Muscle layer of duodenum (tissue), 2 donors: Measurements from ENCODE around the gene CDC42BPG.
"Not testable (repeated sequence)": the region's sequence is repeated elsewhere in the genome, so short reads cannot be mapped to it uniquely, and the experiment has no call there.

Experiments used
- H3K27ac ChIP-seq: one replicate; pipeline ENCODE4 v1.7.0; 2013; ENCODE audit warnings: mild to moderate bottlenecking, low read length
- H3K27me3 ChIP-seq: one replicate; pipeline ENCODE4 v1.7.0; 2013; ENCODE audit warnings: low read depth, mild to moderate bottlenecking, control low read depth, low read length
- H3K36me3 ChIP-seq, 2 donors: one replicate each; pipeline ENCODE4 v1.7.0; 2013; ENCODE audit warnings: low read length in 2 of 2, control low read depth in 1 of 2, mild to moderate bottlenecking in 1 of 2; ENCODE audit not compliant: insufficient read depth in 2 of 2, control insufficient read depth in 1 of 2
- H3K4me1 ChIP-seq, 2 donors: one replicate each; pipeline ENCODE4 v1.7.0; 2013; ENCODE audit warnings: low read length in 2 of 2, mild to moderate bottlenecking in 2 of 2, control low read depth in 1 of 2, moderate library complexity in 1 of 2; ENCODE audit not compliant: insufficient read depth in 2 of 2, control insufficient read depth in 1 of 2
- H3K4me3 ChIP-seq, 2 donors: one replicate each; pipeline ENCODE4 v1.7.0; 2013; ENCODE audit warnings: low read length in 2 of 2, low read depth in 1 of 2, mild to moderate bottlenecking in 1 of 2
- H3K9me3 ChIP-seq, 2 donors: one replicate each; pipeline ENCODE4 v1.7.0; 2013; ENCODE audit warnings: low read length in 2 of 2, control low read depth in 1 of 2, mild to moderate bottlenecking in 1 of 2; ENCODE audit not compliant: control insufficient read depth in 1 of 2
- donor health status: healthy.

Gene CDC42BPG

GRCh38 chr11:64852804-64853509 is 8.5 kb upstream of the CDC42BPG start:
- Histone ChIP-seq H3K27me3 (no peaks in the 10 kb centered on the region), H3K9me3 (no peaks in the 10 kb centered on the region), H3K4me1 (peaks cover 28 to 54% of the 10 kb centered on the region in 2 donors), H3K4me3 (no peak overlapping the region), H3K36me3 (peaks cover 0 to 27% of the 10 kb centered on the region in 2 donors), H3K27ac (peak overlapping the region; percentile 58)

DNA sequence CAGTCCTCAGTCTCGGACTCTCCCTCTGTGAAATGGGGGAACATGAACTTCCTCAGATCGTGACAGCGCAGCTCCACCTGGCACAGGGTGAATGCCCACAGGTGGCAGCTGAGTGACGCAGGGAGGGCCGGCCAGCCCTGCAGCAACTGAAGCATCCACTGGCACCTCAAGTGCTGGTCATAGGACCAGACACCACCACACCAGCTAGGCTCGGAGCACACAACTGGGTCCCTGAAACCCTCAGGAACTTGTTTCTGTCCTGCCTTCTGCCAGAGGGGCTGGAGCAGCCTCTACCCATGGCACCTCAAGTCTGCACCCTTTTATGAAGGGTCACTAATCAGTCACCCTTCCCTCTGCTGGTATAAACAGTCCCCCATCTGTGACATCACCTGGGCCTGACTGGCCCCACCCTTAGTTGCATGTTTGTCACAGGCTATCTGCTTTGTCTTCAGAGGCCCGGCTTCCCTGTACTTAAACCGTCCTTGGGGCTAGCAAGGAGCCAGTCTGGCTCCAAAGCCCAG is 7.4 kb upstream of the CDC42BPG start:
- Histone ChIP-seq H3K27ac (peak overlapping the region; percentile 34), H3K4me3 (no peak overlapping the region), H3K9me3 (no peaks in the 10 kb centered on the region), H3K36me3 (peaks cover 0 to 23% of the 10 kb centered on the region in 2 donors), H3K4me1 (peaks cover 31 to 53% of the 10 kb centered on the region in 2 donors), H3K27me3 (no peaks in the 10 kb centered on the region)

DNA sequence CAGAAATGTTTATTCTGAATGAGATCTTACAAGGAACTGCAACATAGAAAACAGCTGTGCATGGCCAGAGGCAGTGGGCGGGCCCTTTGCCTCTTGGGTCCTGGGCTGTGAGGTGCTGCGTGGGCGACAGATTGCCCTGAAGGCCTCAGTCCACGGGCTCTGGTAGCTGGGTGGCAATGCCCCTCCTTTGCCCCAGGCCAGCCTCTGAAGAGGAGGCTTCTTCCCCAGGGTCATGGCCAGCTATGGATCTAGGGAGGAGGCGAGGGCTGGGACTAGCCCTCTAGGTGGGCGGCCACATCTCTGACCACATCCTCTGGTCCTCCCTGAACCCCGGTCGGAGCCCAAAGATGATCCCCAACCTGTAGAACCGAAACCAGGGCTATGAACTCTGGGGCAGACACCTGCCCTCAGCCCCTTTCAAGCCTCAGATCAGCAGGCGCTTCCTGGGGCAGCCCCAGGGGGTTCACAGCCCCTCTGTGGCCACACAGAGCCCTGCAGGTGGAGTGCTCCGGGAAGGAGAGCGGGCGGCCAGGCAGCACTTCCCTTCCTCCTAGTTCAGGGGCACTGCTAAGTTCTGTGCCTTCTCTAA is 6.6 kb upstream of the CDC42BPG start:
- peaks cover 0 to 23% of the 10 kb centered on the region in 2 donors for H3K36me3 ChIP-seq
- peaks cover 26 to 44% of the 10 kb centered on the region in 2 donors for H3K4me1 ChIP-seq
- no peaks in the 10 kb centered on the region for H3K27me3 ChIP-seq
- H3K9me3 ChIP-seq = no peaks in the 10 kb centered on the region
- H3K4me3 ChIP-seq = no peak overlapping the region
- H3K27ac ChIP-seq = peak overlapping the region; percentile 34

DNA sequence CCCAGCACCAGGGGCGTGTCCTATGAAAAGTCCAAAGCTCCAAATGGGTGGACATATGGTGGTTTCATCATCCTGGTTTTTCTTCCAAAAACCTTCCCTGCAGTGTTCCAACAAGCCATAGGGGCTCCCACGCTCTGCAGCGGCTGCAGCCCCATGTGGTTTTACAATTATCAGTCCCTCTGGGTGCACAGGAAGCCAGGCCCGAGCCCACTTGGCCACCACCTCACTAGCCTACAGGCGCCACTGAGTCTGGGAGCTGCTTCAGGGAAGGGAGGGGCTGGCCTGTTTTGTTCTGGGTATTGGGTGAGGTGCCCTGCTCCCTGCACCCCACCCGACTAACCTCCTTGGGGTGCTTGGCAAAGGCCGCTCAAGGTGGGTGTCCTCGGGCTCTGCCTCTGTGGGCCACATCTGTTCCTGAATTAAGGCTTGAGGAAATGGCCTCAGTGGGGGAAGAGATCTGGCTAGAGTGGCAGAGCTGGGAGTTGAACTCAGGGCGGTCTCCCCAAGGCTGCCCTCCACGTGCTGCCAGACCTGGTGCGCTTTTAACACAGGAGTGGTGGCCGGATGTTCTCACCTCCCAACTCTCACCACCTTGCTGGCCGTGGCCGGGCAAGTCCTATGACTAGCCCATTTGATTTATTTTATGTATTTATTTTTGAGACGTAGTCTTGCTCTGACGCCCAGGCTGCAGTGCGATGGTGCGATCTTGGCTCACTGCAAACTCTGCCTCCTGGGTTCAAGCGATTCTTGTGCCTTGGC is 5.3 kb upstream of the CDC42BPG start:
- no peak overlapping the region for H3K4me3 ChIP-seq
- H3K9me3 ChIP-seq = no peaks in the 10 kb centered on the region
- no peaks in the 10 kb centered on the region for H3K27me3 ChIP-seq
- H3K36me3 ChIP-seq = peaks cover 0 to 21% of the 10 kb centered on the region in 2 donors
- peaks cover 13 to 33% of the 10 kb centered on the region in 2 donors for H3K4me1 ChIP-seq
- H3K27ac ChIP-seq = no peak overlapping the region

GRCh38 chr11:64848826-64849597 is 4.6 kb upstream of the CDC42BPG start:
- peaks cover 12 to 32% of the 10 kb centered on the region in 2 donors for H3K4me1 ChIP-seq
- peak overlapping the region; percentile 23 for H3K27ac ChIP-seq

GRCh38 chr11:64848214-64848825 is 3.9 kb upstream of the CDC42BPG start:
- no peaks in the 10 kb centered on the region for H3K9me3 ChIP-seq
- H3K4me3 ChIP-seq = no peak overlapping the region
- H3K4me1 ChIP-seq = peaks cover 11 to 27% of the 10 kb centered on the region in 2 donors
- H3K27ac ChIP-seq = peak overlapping the region; percentile 23
- no peaks in the 10 kb centered on the region for H3K27me3 ChIP-seq
- peaks cover 0 to 6% of the 10 kb centered on the region in 2 donors for H3K36me3 ChIP-seq

More at GRCh38 chr11:64848826-64849597, 4.6 kb upstream of the CDC42BPG start:
- H3K9me3 ChIP-seq = no peaks in the 10 kb centered on the region
- H3K4me3 ChIP-seq = no peak overlapping the region
- H3K27me3 ChIP-seq = no peaks in the 10 kb centered on the region
- peaks cover 0 to 13% of the 10 kb centered on the region in 2 donors for H3K36me3 ChIP-seq

DNA sequence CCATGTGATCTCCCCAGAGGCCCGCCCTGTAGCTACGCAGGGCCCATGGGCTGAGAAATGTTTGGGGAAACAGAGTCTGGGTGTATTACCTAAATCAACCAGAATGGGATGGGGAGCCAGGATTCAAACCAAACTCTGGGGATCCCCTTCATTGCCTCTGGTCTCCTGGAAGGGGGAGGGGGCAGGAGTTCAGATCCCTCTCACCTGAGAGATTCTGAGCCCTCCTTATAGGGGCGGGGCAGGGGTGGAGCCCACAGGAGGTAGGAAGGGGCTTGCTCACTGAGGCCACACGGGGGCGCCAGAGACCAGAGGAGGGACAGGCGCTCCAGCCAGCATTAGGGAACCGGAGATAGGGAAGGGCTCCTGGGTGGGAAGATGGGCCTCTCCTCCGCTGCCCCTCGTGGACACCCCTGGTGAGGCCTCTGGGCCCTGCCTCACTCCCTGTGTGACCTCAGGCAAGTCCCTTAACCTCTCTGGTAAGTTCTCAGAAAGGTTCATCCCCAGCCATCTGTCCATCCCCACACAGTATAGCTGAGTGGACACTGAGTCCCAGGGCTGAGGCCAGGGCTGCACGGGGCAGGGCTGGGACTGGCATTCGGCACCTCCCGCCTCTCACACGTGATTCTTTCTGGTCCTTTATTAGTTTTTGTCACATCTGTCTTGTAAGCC is 2.7 kb upstream of the CDC42BPG start:
- Histone ChIP-seq H3K4me1 (peaks cover 10 to 27% of the 10 kb centered on the region in 2 donors), H3K9me3 (no peaks in the 10 kb centered on the region), H3K27me3 (no peaks in the 10 kb centered on the region), H3K27ac (no peak overlapping the region), H3K36me3 (no peaks in the 10 kb centered on the region), H3K4me3 (no peak overlapping the region)

- H3K27ac ChIP-seq, H3K4me3 ChIP-seq, H3K36me3 ChIP-seq, H3K9me3 ChIP-seq, H3K27me3 ChIP-seq: not testable (repeated sequence)
- peaks cover 10 to 24% of the 10 kb centered on the region in 2 donors for H3K4me1 ChIP-seq
Observed at GRCh38 chr11:64845776-64846129, 1.3 kb upstream of the CDC42BPG start.

- peaks cover 10 to 24% of the 10 kb centered on the region in 2 donors for H3K4me1 ChIP-seq
- H3K27ac ChIP-seq = no peak overlapping the region
- no peaks in the 10 kb centered on the region for H3K36me3 ChIP-seq
- H3K4me3 ChIP-seq = no peak overlapping the region
- H3K27me3 ChIP-seq = no peaks in the 10 kb centered on the region
- no peaks in the 10 kb centered on the region for H3K9me3 ChIP-seq
Observed at GRCh38 chr11:64845129-64845775, 799 bp upstream of the CDC42BPG start.
